ENCODE data around the gene UBR1. TPM values are rescaled to one million over a fixed set of nuclear protein-coding genes. Genes with fewer than 3 reads are reported as not detected.

Gene UBR1
- polyA plus RNA-seq, 2 of the 4 experiments (the other 2 are of a cell fraction), result 5.8 to 10.5 TPM

DNA sequence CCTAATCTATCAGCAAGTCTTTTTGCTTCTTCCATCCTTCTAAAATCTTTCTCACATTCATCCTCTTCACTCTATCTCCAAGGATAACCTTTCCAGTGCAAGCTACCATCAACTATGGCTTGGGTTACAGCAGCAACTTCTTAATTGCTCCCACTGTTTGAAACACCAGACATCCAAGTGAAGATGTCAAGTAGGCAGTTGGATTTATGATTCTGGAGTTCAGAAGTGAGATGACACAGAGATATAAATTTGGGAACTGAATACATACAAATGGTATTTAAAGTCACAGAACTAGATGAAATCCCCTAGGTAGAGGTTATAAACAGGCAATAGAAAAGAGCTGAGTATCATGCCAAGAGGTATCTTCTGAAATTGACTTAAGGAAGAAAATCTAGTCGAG, 3.7 kb downstream of the UBR1 start:
- ATAC-seq (no peak), DNase-seq (ENCODE audit: low read depth in 1 of 2, low spot score in 1 of 2) (no peak), FAIRE-seq (no peak)
- ChIA-PET POLR2A (no interaction called here), CTCF (no interaction called here)
- TF ChIP-seq BHLHE40 (IDR thresholded peaks at IDR 0.05; ENCODE audit: low read depth, low read length) (no peak), NPAS2 (CRISPR knock-in tag; IDR thresholded peaks at IDR 0.05; ENCODE audit: borderline replicate concordance) (no peak), CEBPB (IDR thresholded peaks at IDR 0.05) (no peak), ESRRA (IDR thresholded peaks at IDR 0.05; ENCODE audit: borderline replicate concordance, low read length) (no peak), EHF (CRISPR knock-in tag; IDR thresholded peaks at IDR 0.05) (no peak), SMC3 (IDR thresholded peaks at IDR 0.05) (no peak), CHD4 (IDR thresholded peaks at IDR 0.05; ENCODE audit: borderline replicate concordance) (no peak), FOSB (CRISPR knock-in tag; IDR thresholded peaks at IDR 0.05) (no peak), FOXS1 (CRISPR knock-in tag; IDR thresholded peaks at IDR 0.05) (no peak), GATA3 (IDR thresholded peaks at IDR 0.05; ENCODE audit: borderline replicate concordance) (no peak), FOSL2 (IDR thresholded peaks at IDR 0.05) (no peak), FOSL2 (CRISPR knock-in tag; IDR thresholded peaks at IDR 0.05) (no peak), ZC3H11A (IDR thresholded peaks at IDR 0.05) (no peak), TP53 (CRISPR knock-in tag; IDR thresholded peaks at IDR 0.05) (no peak), NR3C1 (IDR thresholded peaks at IDR 0.05) (no peak)
- TF ChIP-seq, protein P1, sequence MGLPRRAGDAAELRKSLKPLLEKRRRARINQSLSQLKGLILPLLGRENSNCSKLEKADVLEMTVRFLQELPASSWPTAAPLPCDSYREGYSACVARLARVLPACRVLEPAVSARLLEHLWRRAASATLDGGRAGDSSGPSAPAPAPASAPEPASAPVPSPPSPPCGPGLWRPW (IDR thresholded peaks at IDR 0.05), result no peak
- TF ChIP-seq, protein P2, sequence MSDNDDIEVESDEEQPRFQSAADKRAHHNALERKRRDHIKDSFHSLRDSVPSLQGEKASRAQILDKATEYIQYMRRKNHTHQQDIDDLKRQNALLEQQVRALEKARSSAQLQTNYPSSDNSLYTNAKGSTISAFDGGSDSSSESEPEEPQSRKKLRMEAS (IDR thresholded peaks at IDR 0.05), result no peak
- TF ChIP-seq, protein P3, sequence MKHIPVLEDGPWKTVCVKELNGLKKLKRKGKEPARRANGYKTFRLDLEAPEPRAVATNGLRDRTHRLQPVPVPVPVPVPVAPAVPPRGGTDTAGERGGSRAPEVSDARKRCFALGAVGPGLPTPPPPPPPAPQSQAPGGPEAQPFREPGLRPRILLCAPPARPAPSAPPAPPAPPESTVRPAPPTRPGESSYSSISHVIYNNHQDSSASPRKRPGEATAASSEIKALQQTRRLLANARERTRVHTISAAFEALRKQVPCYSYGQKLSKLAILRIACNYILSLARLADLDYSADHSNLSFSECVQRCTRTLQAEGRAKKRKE (CRISPR knock-in tag; IDR thresholded peaks at IDR 0.05; ENCODE audit: low read depth), result no peak
- TF ChIP-seq, protein P4, sequence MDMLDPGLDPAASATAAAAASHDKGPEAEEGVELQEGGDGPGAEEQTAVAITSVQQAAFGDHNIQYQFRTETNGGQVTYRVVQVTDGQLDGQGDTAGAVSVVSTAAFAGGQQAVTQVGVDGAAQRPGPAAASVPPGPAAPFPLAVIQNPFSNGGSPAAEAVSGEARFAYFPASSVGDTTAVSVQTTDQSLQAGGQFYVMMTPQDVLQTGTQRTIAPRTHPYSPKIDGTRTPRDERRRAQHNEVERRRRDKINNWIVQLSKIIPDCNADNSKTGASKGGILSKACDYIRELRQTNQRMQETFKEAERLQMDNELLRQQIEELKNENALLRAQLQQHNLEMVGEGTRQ (IDR thresholded peaks at IDR 0.05), result no peak
- TF ChIP-seq, protein P5, sequence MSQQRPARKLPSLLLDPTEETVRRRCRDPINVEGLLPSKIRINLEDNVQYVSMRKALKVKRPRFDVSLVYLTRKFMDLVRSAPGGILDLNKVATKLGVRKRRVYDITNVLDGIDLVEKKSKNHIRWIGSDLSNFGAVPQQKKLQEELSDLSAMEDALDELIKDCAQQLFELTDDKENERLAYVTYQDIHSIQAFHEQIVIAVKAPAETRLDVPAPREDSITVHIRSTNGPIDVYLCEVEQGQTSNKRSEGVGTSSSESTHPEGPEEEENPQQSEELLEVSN (IDR thresholded peaks at IDR 0.05; ENCODE audit: borderline replicate concordance, low read depth), result no peak
- Histone ChIP-seq H3K9me3 (no peaks in the 10 kb centered on the region), H3K4me1 (peaks cover 13% of the 10 kb centered on the region), H3K4me2 (no peak overlapping the region), H3K27ac (no peak overlapping the region), H3K4me3 (no peak overlapping the region)
- WGBS (ENCODE audit: missing lambda C conversion rate), result 88% methylated on average over 1 of the region's 1 CpG

DNA sequence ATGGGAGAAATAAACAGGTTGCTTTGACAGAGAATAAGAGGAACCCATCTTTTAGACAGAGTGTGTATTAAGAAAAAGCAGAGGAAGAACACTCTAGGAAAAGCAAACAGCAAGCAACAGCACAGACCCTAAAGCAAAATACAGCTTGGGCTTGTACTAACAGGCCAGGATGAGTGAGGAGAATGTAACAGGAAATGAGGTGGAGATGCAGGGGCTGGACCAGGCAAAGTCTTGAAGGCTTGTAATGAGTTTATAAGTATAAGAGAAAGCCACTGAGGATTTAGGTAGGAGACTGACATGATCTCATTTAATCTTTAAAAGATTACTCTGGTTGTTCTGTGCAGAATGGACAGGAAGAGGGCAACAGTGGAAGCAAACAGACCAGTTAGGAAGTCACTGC, 4.9 kb downstream of the UBR1 start:
- DNase-seq (ENCODE audit: low read depth in 1 of 2, low spot score in 1 of 2), result no peak
- ATAC-seq, result no peak
- FAIRE-seq, result no peak
- no peak for TF ChIP-seq BHLHE40 (IDR thresholded peaks at IDR 0.05; ENCODE audit: low read depth, low read length)
- TF ChIP-seq NPAS2 (CRISPR knock-in tag; IDR thresholded peaks at IDR 0.05; ENCODE audit: borderline replicate concordance), result no peak
- TF ChIP-seq MYC (IDR thresholded peaks at IDR 0.05; ENCODE audit: borderline replicate concordance, low read length), result no peak
- TF ChIP-seq MAZ (IDR thresholded peaks at IDR 0.05; ENCODE audit: borderline replicate concordance, low read depth, low read length), result no peak
- no peak for TF ChIP-seq HOXB13 (CRISPR knock-in tag; IDR thresholded peaks at IDR 0.05; ENCODE audit: low read depth)
- TF ChIP-seq, protein P6, sequence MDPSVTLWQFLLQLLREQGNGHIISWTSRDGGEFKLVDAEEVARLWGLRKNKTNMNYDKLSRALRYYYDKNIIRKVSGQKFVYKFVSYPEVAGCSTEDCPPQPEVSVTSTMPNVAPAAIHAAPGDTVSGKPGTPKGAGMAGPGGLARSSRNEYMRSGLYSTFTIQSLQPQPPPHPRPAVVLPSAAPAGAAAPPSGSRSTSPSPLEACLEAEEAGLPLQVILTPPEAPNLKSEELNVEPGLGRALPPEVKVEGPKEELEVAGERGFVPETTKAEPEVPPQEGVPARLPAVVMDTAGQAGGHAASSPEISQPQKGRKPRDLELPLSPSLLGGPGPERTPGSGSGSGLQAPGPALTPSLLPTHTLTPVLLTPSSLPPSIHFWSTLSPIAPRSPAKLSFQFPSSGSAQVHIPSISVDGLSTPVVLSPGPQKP (IDR thresholded peaks at IDR 0.05; ENCODE audit: low read depth, low read length), result no peak
- TF ChIP-seq HEYL (CRISPR knock-in tag; IDR thresholded peaks at IDR 0.05), result no peak
- TF ChIP-seq, protein P7, sequence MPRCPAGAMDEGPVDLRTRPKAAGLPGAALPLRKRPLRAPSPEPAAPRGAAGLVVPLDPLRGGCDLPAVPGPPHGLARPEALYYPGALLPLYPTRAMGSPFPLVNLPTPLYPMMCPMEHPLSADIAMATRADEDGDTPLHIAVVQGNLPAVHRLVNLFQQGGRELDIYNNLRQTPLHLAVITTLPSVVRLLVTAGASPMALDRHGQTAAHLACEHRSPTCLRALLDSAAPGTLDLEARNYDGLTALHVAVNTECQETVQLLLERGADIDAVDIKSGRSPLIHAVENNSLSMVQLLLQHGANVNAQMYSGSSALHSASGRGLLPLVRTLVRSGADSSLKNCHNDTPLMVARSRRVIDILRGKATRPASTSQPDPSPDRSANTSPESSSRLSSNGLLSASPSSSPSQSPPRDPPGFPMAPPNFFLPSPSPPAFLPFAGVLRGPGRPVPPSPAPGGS (IDR thresholded peaks at IDR 0.05), result no peak
- no peak for TF ChIP-seq CHD4 (IDR thresholded peaks at IDR 0.05; ENCODE audit: borderline replicate concordance)
- TF ChIP-seq, protein P4 (IDR thresholded peaks at IDR 0.05), result no peak
- TF ChIP-seq, protein P1 (IDR thresholded peaks at IDR 0.05), result no peak
- no peak for TF ChIP-seq NFE2L2 (conservative IDR thresholded peaks at IDR 0.05; ENCODE audit: low read length)
- TF ChIP-seq ZSCAN20 (CRISPR knock-in tag; IDR thresholded peaks at IDR 0.05), result no peak
- no peak for TF ChIP-seq KDM1A (IDR thresholded peaks at IDR 0.05; ENCODE audit: low read depth)
- no peak for TF ChIP-seq RCOR1 (IDR thresholded peaks at IDR 0.05; ENCODE audit: low read depth, low read length)
- TF ChIP-seq RARB (CRISPR knock-in tag; IDR thresholded peaks at IDR 0.05), result no peak
- no peak for TF ChIP-seq PHF8 (IDR thresholded peaks at IDR 0.05; ENCODE audit: borderline replicate concordance, low read depth)
- TF ChIP-seq HOXA7 (CRISPR knock-in tag; IDR thresholded peaks at IDR 0.05), result no peak
- Histone ChIP-seq H3K9me3 (no peaks in the 10 kb centered on the region), H3K4me3 (no peak overlapping the region), H3K27ac (no peak overlapping the region), H3K4me2 (no peak overlapping the region), H3K4me1 (peaks cover 11% of the 10 kb centered on the region)
- CTCF ChIA-PET, result no interaction called here
- POLR2A ChIA-PET, result no interaction called here
